NT2/D1 (cell line): ENCODE data around the gene QRICH2.

Source experiments
- DNase-seq: peaks from one replicate; pipeline ENCODE4 v3.0.0-alpha.2; 2011; ENCODE audit warnings: low read depth, low spot score
- H3K27me3 ChIP-seq: 2 replicates; pipeline ENCODE4 v1.6.0; 2011; ENCODE audit warnings: mild to moderate bottlenecking; ENCODE audit not compliant: insufficient read length, insufficient read depth
- H3K36me3 ChIP-seq: 2 replicates; pipeline ENCODE4 v1.6.1; 2011; ENCODE audit warnings: mild to moderate bottlenecking, low read length, mixed read lengths; ENCODE audit not compliant: insufficient read depth, insufficient read length
- H3K4me1 ChIP-seq: 2 replicates; pipeline ENCODE4 v1.5.1; 2011; ENCODE audit not compliant: insufficient read depth, insufficient read length
- H3K4me3 ChIP-seq: 2 replicates; pipeline ENCODE4 v1.5.1; 2011; ENCODE audit warnings: low read depth; ENCODE audit not compliant: insufficient read length
- H3K9ac ChIP-seq: 2 replicates; pipeline ENCODE4 v1.6.0; 2011; ENCODE audit warnings: low read depth; ENCODE audit not compliant: insufficient read length
- H3K9me3 ChIP-seq: 2 replicates; pipeline ENCODE4 v1.5.1; 2011; ENCODE audit warnings: mild to moderate bottlenecking, low read length; ENCODE audit not compliant: insufficient read depth
- SUZ12 ChIP-seq: IDR thresholded peaks from 2 replicates; pipeline ENCODE4 v1.6.1; 2011; ENCODE audit not compliant: insufficient read length, insufficient read depth; ENCODE audit errors: extremely low read depth
- YY1 ChIP-seq: IDR thresholded peaks from 2 replicates; pipeline ENCODE4 v1.6.1; 2011; ENCODE audit not compliant: insufficient read length, insufficient read depth
- ZNF274 ChIP-seq: IDR thresholded peaks from 2 replicates; pipeline ENCODE4 v1.6.1; 2011; ENCODE audit warnings: mild to moderate bottlenecking, low read depth, low read length

The QRICH2 gene

DNA sequence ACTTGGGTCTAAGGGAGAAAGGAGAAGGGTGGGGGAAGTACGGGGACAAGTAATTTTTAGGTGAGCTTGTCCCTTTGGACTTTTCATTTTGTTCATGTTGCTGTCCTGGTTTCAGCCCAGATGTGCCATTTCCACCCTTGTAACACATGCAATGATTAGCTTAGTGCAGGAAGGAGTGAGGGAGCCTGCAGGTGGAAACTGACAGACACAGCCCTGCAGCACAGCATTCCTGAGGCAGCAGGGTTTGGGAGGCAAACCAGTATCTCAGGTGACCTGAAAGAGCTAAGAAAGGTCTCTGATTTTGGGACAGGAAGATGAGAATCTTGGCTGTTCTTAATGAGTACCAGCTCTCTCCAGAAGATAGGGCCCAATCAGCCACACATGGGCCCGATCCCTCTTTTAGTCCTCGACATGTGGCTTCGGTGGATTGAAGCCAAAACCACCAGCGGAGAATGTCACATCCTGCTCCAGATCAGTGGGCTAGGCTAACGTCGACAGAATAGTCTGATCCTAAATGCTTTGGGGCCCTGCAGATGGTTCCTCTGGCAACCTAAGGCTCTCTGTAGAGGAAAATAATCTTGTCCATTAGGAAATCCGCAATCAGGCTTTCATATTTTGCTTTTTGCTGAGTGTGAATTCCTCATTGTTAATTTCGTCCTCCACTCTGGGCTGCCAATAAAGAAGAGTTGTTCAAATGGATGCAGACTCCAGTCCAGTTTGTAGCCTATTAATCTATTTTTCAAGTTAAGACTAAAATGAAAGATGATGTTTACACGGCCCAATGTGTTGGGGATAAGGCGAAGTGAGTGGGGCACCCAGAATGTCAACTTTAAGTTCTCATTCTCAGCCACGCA lies 64.0 kb downstream of the QRICH2 start:
- H3K27me3 ChIP-seq = peaks cover 30% of the 10 kb centered on the region
- no peaks in the 10 kb centered on the region for H3K36me3 ChIP-seq
- no peaks in the 10 kb centered on the region for H3K9me3 ChIP-seq
- no peak overlapping the region for H3K9ac ChIP-seq
- no peak for TF ChIP-seq ZNF274
- TF ChIP-seq YY1 = no peak
- no peak for TF ChIP-seq SUZ12
- DNase-seq = no peak
- peaks cover 9% of the 10 kb centered on the region for H3K4me1 ChIP-seq
- H3K4me3 ChIP-seq = no peak overlapping the region

- Histone ChIP-seq H3K4me3 (no peak overlapping the region), H3K27me3 (peaks cover 44% of the 10 kb centered on the region), H3K36me3 (no peaks in the 10 kb centered on the region), H3K9me3 (no peaks in the 10 kb centered on the region), H3K9ac (no peak overlapping the region), H3K4me1 (peaks cover 9% of the 10 kb centered on the region)
- no peak for TF ChIP-seq YY1
- no peak for TF ChIP-seq SUZ12
- no peak for TF ChIP-seq ZNF274
- DNase-seq = no peak
Measured at GRCh38 chr17:76241691-76242255, 66.3 kb downstream of the QRICH2 start.

DNA sequence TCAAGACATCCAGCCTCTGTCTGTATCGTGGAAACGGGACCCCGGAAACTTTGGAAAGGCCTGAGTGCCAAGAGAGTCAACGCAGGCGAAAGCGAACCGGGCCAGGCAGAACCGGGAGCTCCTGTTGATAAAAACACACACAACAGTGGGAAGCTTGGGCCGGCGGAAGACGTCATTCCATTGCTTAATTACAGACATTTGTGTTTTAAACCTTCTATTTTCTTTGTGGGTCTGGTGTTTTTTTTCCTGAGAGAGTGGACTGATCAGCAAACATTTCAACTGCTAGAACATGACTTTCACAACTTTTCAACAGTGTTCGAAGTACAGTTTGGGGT lies 66.9 kb downstream of the QRICH2 start:
- no peaks in the 10 kb centered on the region for H3K36me3 ChIP-seq
- DNase-seq = no peak
- TF ChIP-seq SUZ12 (no peak), YY1 (no peak), ZNF274 (no peak)
- peak overlapping the region; percentile 47 for H3K4me3 ChIP-seq
- H3K4me1 ChIP-seq = peaks cover 6% of the 10 kb centered on the region
- H3K9ac ChIP-seq = peak overlapping the region; percentile 84
- H3K9me3 ChIP-seq = no peaks in the 10 kb centered on the region
- peaks cover 44% of the 10 kb centered on the region for H3K27me3 ChIP-seq

DNA sequence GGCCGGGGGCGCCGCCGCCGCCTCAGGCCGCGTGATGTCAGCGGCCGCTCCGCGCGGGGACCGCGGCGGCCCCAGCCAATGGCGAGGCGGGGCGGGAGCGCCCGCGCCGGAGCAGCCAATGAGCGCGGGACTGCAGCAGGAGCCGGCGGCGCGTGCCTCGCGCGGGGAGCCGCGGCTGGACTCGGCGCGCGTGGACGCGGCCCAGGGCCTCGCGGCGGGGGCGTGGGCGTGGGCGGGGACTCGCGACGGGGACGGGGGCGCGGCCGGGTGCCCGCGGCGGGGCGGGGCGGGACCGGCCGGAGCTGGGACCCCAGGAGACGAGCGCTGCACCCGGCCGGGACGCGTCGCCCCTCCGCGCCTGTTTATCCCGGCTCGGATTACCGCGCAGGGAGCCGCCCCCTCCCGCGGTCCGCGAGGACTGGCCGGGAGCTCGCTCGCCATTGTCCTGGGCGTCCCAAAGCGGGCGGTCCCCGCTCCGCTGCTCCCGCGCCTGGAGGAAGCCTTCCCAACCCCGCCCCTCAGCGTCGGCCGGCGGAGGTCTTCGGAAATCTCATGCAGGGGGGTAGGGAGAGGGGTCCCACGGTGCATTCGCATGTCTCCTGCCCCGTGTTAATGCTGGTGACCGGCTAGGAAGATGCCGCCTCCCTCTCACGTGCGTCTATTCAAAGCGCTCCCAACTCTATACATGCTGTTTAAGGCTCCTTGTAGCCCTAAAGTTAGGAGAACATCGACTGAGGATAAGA lies 67.4 kb downstream of the QRICH2 start, which contains the start of gene RNF157:
Gene RNF157, minus strand, starts transcription at position 33 of the 743 bp plus-strand sequence. CDS start 253 bp downstream, outside the sequence.
- TF ChIP-seq YY1 (no peak), ZNF274 (no peak), SUZ12 (no peak)
- Histone ChIP-seq H3K9ac (peak within 1 kb of the TSS; percentile 84), H3K4me1 (peaks cover 5% of the 10 kb centered on the region), H3K9me3 (no peaks in the 10 kb centered on the region), H3K36me3 (no peaks in the 10 kb centered on the region), H3K4me3 (peak within 1 kb of the TSS; percentile 54), H3K27me3 (peaks cover 44% of the 10 kb centered on the region)
- DNase-seq = peak; percentile 49

DNA sequence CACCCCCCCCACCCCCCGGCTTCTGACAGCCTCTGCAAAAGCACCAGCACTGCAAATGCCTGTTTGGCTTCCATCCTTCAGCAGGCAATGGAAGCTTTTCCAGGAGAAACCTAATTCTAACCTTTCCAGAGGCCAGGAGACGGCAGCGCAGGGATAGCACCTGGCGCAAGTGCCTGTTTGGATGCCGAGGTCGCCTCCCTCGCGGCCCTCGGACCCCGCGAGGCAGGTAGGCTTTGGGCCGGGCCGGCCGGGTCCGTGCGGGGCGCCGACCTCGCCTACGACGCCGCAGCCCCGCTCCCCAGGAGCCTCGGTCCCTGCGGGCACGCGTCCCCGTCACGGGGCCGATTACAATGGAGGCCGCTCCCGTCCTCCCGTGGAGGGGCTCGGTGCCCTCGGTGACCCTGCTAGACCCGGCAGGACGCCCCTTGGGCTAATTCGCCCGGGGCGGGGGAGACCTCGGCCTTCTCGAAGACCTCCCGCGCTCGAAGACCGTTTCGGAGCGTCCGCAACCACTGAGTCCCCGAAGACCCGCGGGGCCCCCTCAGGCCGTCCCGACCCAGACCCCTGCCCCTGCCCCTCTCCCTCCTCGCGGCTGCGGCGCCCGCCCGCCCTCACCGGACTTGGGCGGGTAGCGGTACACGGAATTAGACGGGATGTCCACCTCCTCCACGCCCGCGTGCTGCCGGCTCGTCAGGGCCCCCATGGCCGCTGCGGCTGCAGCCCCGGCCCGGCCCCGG lies 68.4 kb downstream of the QRICH2 start:
- Histone ChIP-seq H3K9me3 (no peaks in the 10 kb centered on the region), H3K27me3 (peaks cover 44% of the 10 kb centered on the region), H3K4me3 (peak overlapping the region; percentile 54), H3K36me3 (no peaks in the 10 kb centered on the region), H3K4me1 (peaks cover 5% of the 10 kb centered on the region), H3K9ac (peak overlapping the region; percentile 74)
- peak; percentile 78 for TF ChIP-seq SUZ12
- TF ChIP-seq YY1 = no peak
- no peak for TF ChIP-seq ZNF274
- DNase-seq = no peak

- Histone ChIP-seq H3K9me3 (no peaks in the 10 kb centered on the region), H3K4me3 (no peak overlapping the region), H3K9ac (peak overlapping the region; percentile 2), H3K4me1 (peaks cover 5% of the 10 kb centered on the region), H3K36me3 (no peaks in the 10 kb centered on the region), H3K27me3 (peaks cover 44% of the 10 kb centered on the region)
- DNase-seq = no peak
- TF ChIP-seq SUZ12 = no peak
- TF ChIP-seq YY1 = no peak
- TF ChIP-seq ZNF274 = no peak
Measured at GRCh38 chr17:76238847-76239537, 69.1 kb downstream of the QRICH2 start.
